ENCODE data around the gene TIMM10B.
"Not testable (repeated sequence)": the region's sequence is repeated elsewhere in the genome, so short reads cannot be mapped to it uniquely, and the experiment has no call there.

TIMM10B gene

DNA sequence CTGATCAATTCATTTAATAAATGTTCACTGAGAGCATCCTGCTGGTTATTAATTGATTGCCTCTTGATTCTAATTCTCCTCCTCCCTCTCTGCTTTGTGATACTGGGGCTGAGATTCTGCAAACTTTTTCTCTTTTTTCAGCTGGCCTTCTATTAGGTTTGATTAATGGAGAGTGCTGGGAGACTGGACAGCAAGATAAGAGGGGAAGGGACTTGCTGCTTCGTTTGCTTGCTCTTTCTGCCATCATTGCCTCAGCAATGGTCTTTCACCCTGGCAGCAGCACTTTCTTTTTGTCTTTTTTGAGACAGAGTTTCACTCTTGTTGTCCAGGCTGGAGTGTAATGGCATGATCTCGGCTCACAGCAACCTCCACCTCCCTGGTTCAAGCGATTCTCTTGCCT, 22.9 kb downstream of the TIMM10B start:
- TF ChIP-seq, protein P1, sequence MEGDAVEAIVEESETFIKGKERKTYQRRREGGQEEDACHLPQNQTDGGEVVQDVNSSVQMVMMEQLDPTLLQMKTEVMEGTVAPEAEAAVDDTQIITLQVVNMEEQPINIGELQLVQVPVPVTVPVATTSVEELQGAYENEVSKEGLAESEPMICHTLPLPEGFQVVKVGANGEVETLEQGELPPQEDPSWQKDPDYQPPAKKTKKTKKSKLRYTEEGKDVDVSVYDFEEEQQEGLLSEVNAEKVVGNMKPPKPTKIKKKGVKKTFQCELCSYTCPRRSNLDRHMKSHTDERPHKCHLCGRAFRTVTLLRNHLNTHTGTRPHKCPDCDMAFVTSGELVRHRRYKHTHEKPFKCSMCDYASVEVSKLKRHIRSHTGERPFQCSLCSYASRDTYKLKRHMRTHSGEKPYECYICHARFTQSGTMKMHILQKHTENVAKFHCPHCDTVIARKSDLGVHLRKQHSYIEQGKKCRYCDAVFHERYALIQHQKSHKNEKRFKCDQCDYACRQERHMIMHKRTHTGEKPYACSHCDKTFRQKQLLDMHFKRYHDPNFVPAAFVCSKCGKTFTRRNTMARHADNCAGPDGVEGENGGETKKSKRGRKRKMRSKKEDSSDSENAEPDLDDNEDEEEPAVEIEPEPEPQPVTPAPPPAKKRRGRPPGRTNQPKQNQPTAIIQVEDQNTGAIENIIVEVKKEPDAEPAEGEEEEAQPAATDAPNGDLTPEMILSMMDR (IDR thresholded peaks at IDR 0.05; ENCODE audit: extremely low read depth, missing control alignments), result no peak
- no peak for DNase-seq (ENCODE audit: low spot score)

DNA sequence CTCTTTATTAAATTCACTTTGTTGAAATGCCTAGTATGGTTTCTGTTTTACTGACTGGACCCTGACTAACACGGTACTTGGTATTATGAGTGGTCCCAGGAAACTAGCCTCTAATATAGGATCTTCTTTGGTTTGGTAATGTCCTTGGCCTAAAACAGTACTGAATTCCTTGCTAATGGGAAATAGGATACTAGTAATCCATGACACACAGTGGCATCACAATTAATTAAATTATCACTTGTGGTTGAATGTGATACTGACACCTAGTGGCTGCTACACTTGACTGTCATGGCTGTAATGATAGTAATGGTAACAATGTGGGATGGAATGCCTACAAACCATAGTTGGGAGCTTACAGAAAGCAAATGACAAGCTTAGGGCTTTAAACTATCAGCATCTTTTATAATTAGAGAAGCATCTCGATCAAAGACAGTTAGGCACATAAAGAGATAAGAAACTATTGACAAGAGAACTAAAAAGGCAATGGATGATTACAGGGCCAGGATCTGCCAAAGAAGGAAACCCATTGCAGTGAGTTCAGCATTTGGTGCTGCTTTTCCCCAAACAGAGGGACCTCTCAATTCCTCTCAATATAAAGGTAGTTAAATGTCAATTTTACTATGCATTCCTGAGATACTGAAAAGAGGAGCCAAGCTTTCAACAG, 24.4 kb downstream of the TIMM10B start:
- TF ChIP-seq, protein P1 (IDR thresholded peaks at IDR 0.05; ENCODE audit: extremely low read depth, missing control alignments), result peak; percentile 53
- peak; percentile 27 for DNase-seq (ENCODE audit: low spot score)

DNA sequence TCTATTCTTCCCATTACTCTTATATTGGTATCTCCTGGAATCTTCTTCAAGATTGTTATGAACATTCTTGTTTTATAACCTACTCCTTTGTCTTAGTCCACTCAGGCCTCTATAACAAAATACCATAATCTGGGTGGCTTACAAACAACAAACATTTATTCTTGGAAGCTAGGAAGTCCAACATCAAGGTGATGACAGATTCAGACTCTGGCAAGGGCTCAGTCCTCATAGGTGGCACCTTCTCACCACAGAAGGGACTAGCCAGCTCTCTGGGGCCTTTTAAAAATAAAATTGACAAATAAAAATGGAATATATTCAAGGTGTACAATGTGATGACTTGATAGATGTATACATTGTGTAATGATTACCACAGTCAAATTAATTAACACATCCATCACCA, 35.6 kb downstream of the TIMM10B start:
- TF ChIP-seq, protein P1 (IDR thresholded peaks at IDR 0.05; ENCODE audit: extremely low read depth, missing control alignments), result no peak
- no peak for DNase-seq (ENCODE audit: low spot score)

DNA sequence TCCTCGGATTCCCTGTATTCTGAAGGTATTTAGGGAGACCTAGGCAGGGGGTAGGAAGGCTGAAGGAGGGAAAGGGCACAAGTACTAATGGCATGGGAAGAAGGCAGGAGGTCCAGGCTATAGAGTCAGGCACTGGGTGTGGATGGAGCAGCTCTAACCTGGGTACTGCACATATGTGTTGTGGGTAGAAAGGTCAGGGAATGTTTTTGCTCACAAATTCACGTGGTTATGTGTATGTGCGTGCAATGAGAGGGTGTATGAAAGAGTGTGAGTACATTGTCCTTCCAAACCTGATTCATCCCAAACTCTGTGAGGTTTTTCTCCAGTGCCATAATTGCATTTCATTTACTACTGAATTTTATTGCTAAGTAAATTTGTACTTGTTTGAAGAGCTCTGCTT, 39.0 kb downstream of the TIMM10B start:
- TF ChIP-seq, protein P1 (IDR thresholded peaks at IDR 0.05; ENCODE audit: extremely low read depth, missing control alignments), result no peak
- no peak for DNase-seq (ENCODE audit: low spot score)

DNA sequence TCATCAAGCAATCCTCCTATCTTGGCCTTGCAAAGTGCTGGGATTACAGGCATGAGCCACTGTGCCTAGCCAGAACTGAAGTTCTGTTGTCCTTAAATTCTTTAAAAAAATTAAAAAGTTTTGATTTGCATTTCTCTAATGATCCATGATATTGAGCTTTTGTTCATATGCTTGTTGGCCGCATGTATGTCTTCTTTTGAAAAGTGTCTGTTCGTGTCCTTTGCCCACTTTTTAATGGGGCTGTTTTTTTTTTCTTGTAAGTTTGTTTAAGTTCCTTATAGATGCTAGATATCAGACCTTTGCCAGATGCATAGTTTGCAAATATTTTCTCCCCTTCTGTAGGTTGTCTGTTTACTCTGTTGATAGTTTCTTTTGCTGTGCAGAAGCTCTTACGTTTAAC, 40.6 kb downstream of the TIMM10B start:
- DNase-seq (ENCODE audit: low spot score), result not testable (repeated sequence)

DNA sequence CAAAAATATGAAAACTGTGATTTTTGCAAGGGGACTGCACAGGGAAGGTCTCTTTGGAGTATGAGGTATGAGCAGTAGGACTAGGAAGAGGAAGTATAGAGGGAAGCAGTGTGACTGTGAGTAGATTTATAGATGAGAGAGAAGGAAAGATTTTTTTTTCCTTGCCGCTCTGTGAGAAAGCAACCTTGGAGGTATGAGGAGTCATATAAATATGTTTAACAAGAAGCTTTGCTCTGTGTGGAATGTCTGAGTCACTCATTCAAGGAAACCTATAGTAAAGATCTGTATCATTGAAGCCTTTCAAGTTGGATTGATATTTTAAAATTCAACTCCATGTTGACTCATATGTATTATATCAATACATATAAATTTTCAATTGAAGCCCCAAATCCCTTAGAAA, 42.0 kb downstream of the TIMM10B start:
- TF ChIP-seq, protein P1 (IDR thresholded peaks at IDR 0.05; ENCODE audit: extremely low read depth, missing control alignments), result no peak
- DNase-seq (ENCODE audit: low spot score), result no peak

DNA sequence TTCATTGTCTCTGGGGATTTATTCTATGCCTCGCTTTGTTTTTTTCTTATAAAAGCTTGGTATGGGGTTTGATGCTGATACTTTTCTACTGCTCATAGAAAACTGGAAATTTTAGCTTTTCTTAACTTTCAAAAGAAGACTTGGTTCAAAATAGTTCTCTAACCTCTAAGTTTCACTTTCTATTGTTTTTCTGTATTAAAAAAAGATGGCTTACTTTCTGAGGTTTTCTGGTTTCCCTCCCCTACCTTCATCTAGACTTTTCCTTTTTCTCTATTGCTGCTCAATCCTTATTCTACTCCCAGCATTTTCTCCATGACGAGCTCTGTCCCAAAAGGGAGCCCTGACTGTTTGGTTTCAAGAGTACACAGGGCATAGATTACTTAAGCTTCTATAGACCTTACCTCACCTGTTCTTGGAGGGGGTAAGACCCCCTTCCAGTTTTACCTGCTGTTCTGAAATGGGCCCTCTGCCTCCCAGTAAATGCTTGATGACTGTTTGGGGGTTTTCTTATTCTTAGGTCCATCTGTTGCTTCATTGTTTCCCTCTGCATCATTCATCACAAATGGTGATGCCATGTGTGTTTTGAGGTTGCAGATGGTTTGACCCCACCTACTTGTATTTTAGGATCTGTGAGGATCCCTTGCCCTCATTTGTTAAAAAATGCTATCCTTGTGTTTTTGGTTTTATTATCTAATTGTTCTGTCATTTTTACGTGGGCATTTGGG, 45.3 kb downstream of the TIMM10B start:
- TF ChIP-seq, protein P1 (IDR thresholded peaks at IDR 0.05; ENCODE audit: extremely low read depth, missing control alignments), result no peak
- DNase-seq (ENCODE audit: low spot score), result peak; percentile 25

DNA sequence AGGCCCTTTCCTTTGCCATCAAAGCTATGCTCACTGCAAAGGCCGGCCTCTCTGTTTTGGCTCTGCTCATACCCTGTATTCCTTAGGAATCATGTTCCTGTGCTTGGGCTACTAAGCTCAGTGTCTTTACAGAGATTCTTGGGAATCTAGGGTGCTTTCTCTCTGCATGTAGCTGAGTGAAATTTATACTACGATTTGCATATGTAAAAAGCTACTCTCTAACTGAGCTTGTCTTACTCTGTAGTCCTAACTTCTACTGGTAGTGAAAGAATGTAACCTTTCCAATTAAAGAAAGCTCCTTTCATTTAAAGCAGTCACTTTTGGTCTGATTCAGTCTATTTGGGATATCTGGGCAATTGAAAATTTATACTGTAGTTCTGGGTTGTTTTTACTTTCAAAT, 48.0 kb downstream of the TIMM10B start:
- TF ChIP-seq, protein P1 (IDR thresholded peaks at IDR 0.05; ENCODE audit: extremely low read depth, missing control alignments), result no peak
- no peak for DNase-seq (ENCODE audit: low spot score)
